Measurements from ENCODE around the gene PCMT1. TPM values are rescaled to one million over a fixed set of nuclear protein-coding genes. Genes with fewer than 3 reads are reported as not detected.
"Not testable (repeated sequence)": the region's sequence is repeated elsewhere in the genome, so short reads cannot be mapped to it uniquely, and the experiment has no call there.

PCMT1 gene
- total RNA-seq, 1 donor from 2014 or later: 88.8 TPM

DNA sequence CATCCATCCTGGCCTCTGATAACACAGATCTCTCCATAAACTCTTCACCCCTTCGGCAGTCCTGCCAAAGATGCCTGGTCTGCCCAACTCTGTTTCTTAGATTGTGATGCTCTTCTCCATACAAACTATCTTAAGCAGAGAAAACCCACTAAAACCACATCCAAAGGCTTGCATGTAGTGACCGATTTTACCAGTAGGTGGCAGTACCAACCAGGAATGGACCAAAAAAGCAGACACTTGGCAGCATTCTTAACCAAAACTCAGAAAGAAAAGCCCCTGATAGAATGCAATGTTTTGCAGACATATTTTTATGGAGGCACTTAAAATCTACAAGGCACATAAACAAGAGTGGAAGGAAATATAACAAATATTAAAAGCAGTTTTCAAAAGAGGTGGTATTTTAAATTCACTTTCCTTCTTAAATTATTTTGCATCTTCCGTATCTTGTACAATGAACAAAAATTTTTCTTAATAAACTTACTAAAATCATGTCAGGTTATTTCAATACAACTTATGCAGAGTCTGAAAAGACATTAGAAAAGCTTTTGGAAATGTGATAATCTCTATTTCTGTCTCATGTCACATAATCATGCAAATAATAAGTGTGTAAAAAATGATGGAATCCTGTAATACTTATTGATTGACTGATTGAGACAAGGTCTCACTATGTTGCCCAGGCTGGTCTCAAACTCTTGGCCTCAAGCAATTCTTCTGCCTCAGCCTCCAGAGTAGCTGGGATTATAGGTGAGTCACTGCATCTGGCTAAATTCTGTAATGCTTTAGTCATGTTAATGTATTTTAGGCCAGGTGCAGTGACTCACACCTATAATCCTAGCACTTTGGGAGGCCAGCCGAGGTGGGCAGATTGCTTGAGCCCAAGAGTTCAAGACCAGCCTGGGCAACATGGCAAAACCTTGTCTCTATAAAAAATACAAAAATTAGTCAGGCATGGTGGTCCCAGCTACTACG is 85.3 kb downstream of the PCMT1 start:
- H3K27me3 Mint-ChIP-seq (ENCODE audit: insufficient read depth): peaks cover 3% of the 10 kb centered on the region
- no peak overlapping the region for H3K4me3 Mint-ChIP-seq
- peaks cover 5% of the 10 kb centered on the region for H3K4me1 Mint-ChIP-seq (ENCODE audit: low read depth)
- intact Hi-C loops (cut with micrococcal nuclease): loop anchor here (1.0 to 10.0 kb wide), 4 partner anchors 31 to 980 kb away; no protein-coding TSS in a partner anchor
- DNase-seq (ENCODE audit: low spot score): peak; percentile 60
- no peak overlapping the region for H3K27ac Mint-ChIP-seq
- no peaks in the 10 kb centered on the region for H3K36me3 Mint-ChIP-seq (ENCODE audit: low read depth)
- H3K9me3 Mint-ChIP-seq: no peaks in the 10 kb centered on the region

GRCh38 chr6:149840345-149841075 is 91.0 kb downstream of the PCMT1 start:
- no peaks in the 10 kb centered on the region for H3K4me1 Mint-ChIP-seq (ENCODE audit: low read depth)
- no peak overlapping the region for H3K27ac Mint-ChIP-seq
- DNase-seq (ENCODE audit: low spot score): peak; percentile 26
- H3K27me3 Mint-ChIP-seq (ENCODE audit: insufficient read depth): peaks cover 11% of the 10 kb centered on the region
- intact Hi-C loops (cut with micrococcal nuclease): loop anchor here (1.0 kb wide), 2 partner anchors 25 to 86 kb away; no protein-coding TSS in a partner anchor
- H3K9me3 Mint-ChIP-seq: no peaks in the 10 kb centered on the region
- no peak overlapping the region for H3K4me3 Mint-ChIP-seq
- H3K36me3 Mint-ChIP-seq (ENCODE audit: low read depth): no peaks in the 10 kb centered on the region

DNA sequence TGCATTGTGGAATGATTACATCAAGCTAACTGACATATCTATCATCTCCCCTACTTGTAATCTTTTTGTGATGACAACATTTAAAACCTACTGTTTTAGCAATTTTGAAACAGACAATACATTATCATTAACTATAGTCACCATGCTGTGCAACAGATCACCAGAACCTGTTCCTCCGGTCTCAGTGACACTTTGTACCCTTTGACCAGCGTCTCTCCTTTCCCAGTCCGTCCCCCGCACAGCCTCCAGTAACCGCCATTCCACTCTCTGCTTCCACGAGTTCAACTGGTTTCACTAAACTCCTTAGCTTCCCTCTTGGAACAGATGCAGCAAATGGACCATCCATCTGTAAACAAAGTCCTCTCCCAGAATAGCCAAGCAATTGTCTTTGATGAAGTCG is 92.8 kb downstream of the PCMT1 start:
- no peaks in the 10 kb centered on the region for H3K9me3 Mint-ChIP-seq
- intact Hi-C loops (cut with micrococcal nuclease): no loop called here
- H3K27ac Mint-ChIP-seq: no peak overlapping the region
- no peak for DNase-seq (ENCODE audit: low spot score)
- no peak overlapping the region for H3K4me3 Mint-ChIP-seq
- peaks cover 11% of the 10 kb centered on the region for H3K27me3 Mint-ChIP-seq (ENCODE audit: insufficient read depth)
- no peaks in the 10 kb centered on the region for H3K36me3 Mint-ChIP-seq (ENCODE audit: low read depth)
- H3K4me1 Mint-ChIP-seq (ENCODE audit: low read depth): peaks cover 2% of the 10 kb centered on the region

- Mint-ChIP-seq H3K4me1 (ENCODE audit: low read depth) (peaks cover 4% of the 10 kb centered on the region), H3K36me3 (ENCODE audit: low read depth) (no peaks in the 10 kb centered on the region), H3K9me3 (no peaks in the 10 kb centered on the region), H3K4me3 (no peak overlapping the region), H3K27me3 (ENCODE audit: insufficient read depth) (peaks cover 11% of the 10 kb centered on the region), H3K27ac (no peak overlapping the region)
- no peak for DNase-seq (ENCODE audit: low spot score)
- intact Hi-C loops (cut with micrococcal nuclease): no loop called here
Measured at GRCh38 chr6:149843051-149843633, 93.6 kb downstream of the PCMT1 start.

DNA sequence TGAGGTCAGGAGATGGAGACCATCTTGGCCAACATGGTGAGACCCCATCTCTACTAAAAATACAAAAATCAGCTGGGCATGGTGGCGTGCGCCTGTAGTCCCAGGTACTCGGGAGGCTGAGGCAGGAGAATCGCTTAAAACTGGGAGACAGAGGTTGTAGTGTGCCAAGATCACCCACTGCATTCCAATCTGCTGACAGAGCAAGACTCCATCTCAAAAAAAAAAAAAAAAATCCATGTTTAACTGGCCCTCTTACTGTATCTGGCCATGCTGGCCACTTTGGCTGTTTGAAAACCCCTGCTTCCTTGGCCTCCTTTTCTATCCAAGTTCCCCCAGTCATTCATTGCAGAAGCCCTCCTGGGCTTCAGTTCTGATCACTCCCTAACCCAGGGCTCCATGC is 94.5 kb downstream of the PCMT1 start:
- H3K4me1 Mint-ChIP-seq (ENCODE audit: low read depth); H3K36me3 Mint-ChIP-seq (ENCODE audit: low read depth); DNase-seq (ENCODE audit: low spot score); H3K9me3 Mint-ChIP-seq; intact Hi-C loops (cut with micrococcal nuclease); H3K27ac Mint-ChIP-seq; H3K4me3 Mint-ChIP-seq: not testable (repeated sequence)
- H3K27me3 Mint-ChIP-seq (ENCODE audit: insufficient read depth): peaks cover 18% of the 10 kb centered on the region

GRCh38 chr6:149844480-149844879 is 94.9 kb downstream of the PCMT1 start:
- intact Hi-C loops (cut with micrococcal nuclease): no loop called here
- Mint-ChIP-seq H3K27me3 (ENCODE audit: insufficient read depth) (peaks cover 23% of the 10 kb centered on the region), H3K4me3 (no peak overlapping the region), H3K4me1 (ENCODE audit: low read depth) (peaks cover 4% of the 10 kb centered on the region), H3K27ac (no peak overlapping the region), H3K9me3 (no peaks in the 10 kb centered on the region), H3K36me3 (ENCODE audit: low read depth) (peaks cover 2% of the 10 kb centered on the region)
- no peak for DNase-seq (ENCODE audit: low spot score)

- Mint-ChIP-seq H3K9me3 (no peaks in the 10 kb centered on the region), H3K36me3 (ENCODE audit: low read depth) (peaks cover 2% of the 10 kb centered on the region), H3K4me3 (no peak overlapping the region), H3K27ac (no peak overlapping the region), H3K4me1 (ENCODE audit: low read depth) (peaks cover 4% of the 10 kb centered on the region), H3K27me3 (ENCODE audit: insufficient read depth) (peaks cover 26% of the 10 kb centered on the region)
- no peak for DNase-seq (ENCODE audit: low spot score)
- intact Hi-C loops (cut with micrococcal nuclease): no loop called here
Measured at GRCh38 chr6:149845549-149845948, 96.0 kb downstream of the PCMT1 start.

GRCh38 chr6:149846321-149846720 is 96.8 kb downstream of the PCMT1 start:
- no peaks in the 10 kb centered on the region for H3K9me3 Mint-ChIP-seq
- DNase-seq (ENCODE audit: low spot score): no peak
- H3K27ac Mint-ChIP-seq: no peak overlapping the region
- peaks cover 9% of the 10 kb centered on the region for H3K4me1 Mint-ChIP-seq (ENCODE audit: low read depth)
- peaks cover 31% of the 10 kb centered on the region for H3K27me3 Mint-ChIP-seq (ENCODE audit: insufficient read depth)
- H3K36me3 Mint-ChIP-seq (ENCODE audit: low read depth): peaks cover 2% of the 10 kb centered on the region
- no peak overlapping the region for H3K4me3 Mint-ChIP-seq
- intact Hi-C loops (cut with micrococcal nuclease): no loop called here

DNA sequence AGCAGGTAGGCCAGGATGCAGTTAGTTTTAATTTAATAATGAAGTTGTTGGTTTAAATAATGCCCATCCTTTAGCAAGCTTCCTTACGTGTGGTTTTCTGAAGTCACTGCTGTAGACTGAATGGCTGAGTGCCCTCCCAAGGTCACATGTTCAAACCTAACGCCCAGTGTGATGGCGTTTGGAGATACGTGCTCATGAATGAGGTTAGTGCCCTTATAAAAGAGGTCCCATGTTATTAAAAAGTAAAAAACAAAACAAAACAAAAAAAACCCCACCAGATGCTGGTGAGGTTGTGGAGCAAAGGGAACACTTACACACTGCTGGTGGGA is 98.4 kb downstream of the PCMT1 start:
- Mint-ChIP-seq H3K27ac (no peak overlapping the region), H3K4me1 (ENCODE audit: low read depth) (peaks cover 24% of the 10 kb centered on the region), H3K9me3 (no peaks in the 10 kb centered on the region), H3K4me3 (no peak overlapping the region), H3K36me3 (ENCODE audit: low read depth) (peaks cover 2% of the 10 kb centered on the region), H3K27me3 (ENCODE audit: insufficient read depth) (peaks cover 26% of the 10 kb centered on the region)
- DNase-seq (ENCODE audit: low spot score): no peak
- intact Hi-C loops (cut with micrococcal nuclease): no loop called here

DNA sequence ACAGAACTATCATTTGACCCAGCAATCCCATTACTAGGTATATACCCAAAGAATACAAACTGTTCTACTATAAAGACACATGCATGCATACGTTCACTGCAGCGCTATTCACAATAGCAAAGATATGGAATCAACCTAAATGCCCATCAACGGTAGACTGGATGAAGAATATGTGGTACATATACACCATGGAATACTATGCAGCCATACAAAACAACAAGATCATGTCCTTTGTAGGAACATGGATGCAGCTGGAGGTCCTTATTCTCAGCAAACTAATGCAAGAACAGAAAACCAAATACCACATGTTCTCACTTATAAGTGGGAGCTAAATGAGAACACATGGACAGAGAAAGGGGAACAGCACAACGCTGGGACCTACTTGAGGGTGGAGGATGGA is 98.8 kb downstream of the PCMT1 start:
- H3K4me3 Mint-ChIP-seq; H3K9me3 Mint-ChIP-seq; DNase-seq (ENCODE audit: low spot score); H3K27ac Mint-ChIP-seq; intact Hi-C loops (cut with micrococcal nuclease); H3K36me3 Mint-ChIP-seq (ENCODE audit: low read depth): not testable (repeated sequence)
- H3K4me1 Mint-ChIP-seq (ENCODE audit: low read depth): peaks cover 24% of the 10 kb centered on the region
- peaks cover 26% of the 10 kb centered on the region for H3K27me3 Mint-ChIP-seq (ENCODE audit: insufficient read depth)

DNA sequence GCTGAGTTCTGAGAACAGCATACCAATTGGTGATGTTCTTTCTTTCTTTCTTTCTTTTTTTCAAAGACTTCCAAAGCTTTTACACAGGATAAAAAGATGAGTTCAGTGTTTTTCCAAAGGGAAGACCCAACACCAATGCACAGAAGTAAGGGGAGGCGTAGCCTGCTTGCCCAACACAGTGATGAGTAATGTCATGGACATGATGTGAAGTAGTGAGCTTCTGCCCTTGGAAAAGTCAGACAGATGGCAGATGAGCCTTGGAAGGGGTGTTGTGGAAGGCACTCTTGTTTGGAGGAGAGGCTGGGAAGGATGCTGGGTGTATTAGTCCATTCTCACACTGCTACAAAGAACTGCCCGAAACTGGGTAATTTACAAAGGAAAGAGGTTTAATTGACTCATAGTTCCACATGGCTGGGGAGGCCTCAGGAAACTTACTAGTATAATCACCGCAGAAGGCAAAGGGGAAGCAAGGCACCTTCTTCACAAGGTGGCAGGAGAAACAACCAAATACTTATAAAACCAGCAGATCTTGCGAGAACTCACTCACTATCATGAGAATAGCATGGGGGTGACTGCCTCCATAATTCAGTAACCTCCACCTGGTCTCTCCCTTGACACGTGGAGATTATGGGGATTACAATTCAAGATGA is 102.0 kb downstream of the PCMT1 start:
- Mint-ChIP-seq H3K4me1 (ENCODE audit: low read depth) (peaks cover 36% of the 10 kb centered on the region), H3K27me3 (ENCODE audit: insufficient read depth) (peaks cover 23% of the 10 kb centered on the region), H3K4me3 (no peak overlapping the region), H3K27ac (no peak overlapping the region), H3K36me3 (ENCODE audit: low read depth) (peaks cover 2% of the 10 kb centered on the region), H3K9me3 (no peaks in the 10 kb centered on the region)
- DNase-seq (ENCODE audit: low spot score): no peak
- intact Hi-C loops (cut with micrococcal nuclease): no loop called here

- H3K36me3 Mint-ChIP-seq (ENCODE audit: low read depth): peaks cover 2% of the 10 kb centered on the region
- intact Hi-C loops (cut with micrococcal nuclease): no loop called here
- H3K27ac Mint-ChIP-seq: no peak overlapping the region
- H3K4me1 Mint-ChIP-seq (ENCODE audit: low read depth): peaks cover 36% of the 10 kb centered on the region
- no peaks in the 10 kb centered on the region for H3K9me3 Mint-ChIP-seq
- no peak overlapping the region for H3K4me3 Mint-ChIP-seq
- DNase-seq (ENCODE audit: low spot score): no peak
- H3K27me3 Mint-ChIP-seq (ENCODE audit: insufficient read depth): peaks cover 24% of the 10 kb centered on the region
Measured at GRCh38 chr6:149852180-149852579, 102.6 kb downstream of the PCMT1 start.

Measured in activated T-helper 1 cell treated with anti-CD3 and anti-CD28 coated beads, Interleukin-12 subunit alpha, Interleukin-12 subunit beta, Interleukin-2, Interleukin-4 antibody, amounts not matched to agents 30 ng/mL and 10 ng/mL and 1 ng/mL, durations not matched to agents 14 hours and 24 hours and 36 hours (primary cell).